Raji (cell line): Measurements from ENCODE around the gene ARHGAP29.

Source experiments
- POLR2A ChIP-seq: IDR thresholded peaks from 2 replicates; pipeline ENCODE4 v1.6.1; 2011; ENCODE audit warnings: low read depth, low read length, control low read depth; ENCODE audit not compliant: insufficient read depth

Gene ARHGAP29

DNA sequence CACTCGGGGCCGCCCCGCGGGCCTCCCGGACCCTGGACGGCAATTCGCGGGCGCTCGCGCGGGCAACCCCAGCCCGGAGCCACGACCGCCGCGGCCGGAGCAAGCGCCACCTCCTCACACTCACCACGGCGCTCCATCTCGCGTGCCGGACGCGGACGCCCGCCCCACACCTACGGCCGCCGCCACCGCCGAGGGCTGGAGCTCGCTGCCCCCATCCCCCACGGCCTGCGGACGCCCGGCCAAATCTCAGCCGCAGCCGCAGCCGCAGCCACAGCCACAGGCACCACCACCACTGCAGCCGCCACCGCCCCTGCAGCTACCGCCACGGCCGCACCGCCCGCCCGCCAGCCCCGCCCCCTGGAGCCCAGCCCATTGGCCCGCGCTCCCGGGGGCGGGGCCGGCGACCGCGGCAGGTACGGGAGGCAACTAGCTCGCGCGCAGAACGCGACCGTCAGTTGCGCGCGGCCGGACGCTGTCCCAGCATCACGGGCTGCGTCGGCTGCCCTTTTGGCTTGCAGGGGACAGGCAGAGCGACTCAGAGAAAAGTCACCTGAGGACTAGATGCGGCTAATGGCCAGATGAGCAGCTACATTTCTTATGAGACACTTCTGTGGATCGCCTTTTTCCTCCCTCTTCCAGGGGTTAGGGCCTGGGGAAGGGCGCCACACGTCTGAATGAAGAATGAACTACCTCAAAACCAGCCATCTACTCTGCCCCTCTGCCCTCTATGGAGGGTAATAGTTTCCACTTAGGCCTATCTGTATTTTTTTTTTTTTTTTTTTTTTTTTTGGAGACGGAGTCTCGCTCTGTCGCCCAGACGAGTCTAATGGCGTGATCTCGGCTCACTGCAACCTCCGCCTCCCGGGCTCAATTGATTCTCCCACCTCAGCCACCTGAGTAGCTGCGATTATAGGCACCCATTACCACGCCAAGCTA is at the start of gene ARHGAP29:
Gene ARHGAP29 (minus strand): TSS at position 294 of the 936 bp plus-strand sequence. CDS start 5,973 bp downstream, outside the sequence.
- TF ChIP-seq POLR2A: no peak

- no peak for TF ChIP-seq POLR2A
Observed at GRCh38 chr1:94286864-94287437, 49.6 kb upstream of the ARHGAP29 start.

DNA sequence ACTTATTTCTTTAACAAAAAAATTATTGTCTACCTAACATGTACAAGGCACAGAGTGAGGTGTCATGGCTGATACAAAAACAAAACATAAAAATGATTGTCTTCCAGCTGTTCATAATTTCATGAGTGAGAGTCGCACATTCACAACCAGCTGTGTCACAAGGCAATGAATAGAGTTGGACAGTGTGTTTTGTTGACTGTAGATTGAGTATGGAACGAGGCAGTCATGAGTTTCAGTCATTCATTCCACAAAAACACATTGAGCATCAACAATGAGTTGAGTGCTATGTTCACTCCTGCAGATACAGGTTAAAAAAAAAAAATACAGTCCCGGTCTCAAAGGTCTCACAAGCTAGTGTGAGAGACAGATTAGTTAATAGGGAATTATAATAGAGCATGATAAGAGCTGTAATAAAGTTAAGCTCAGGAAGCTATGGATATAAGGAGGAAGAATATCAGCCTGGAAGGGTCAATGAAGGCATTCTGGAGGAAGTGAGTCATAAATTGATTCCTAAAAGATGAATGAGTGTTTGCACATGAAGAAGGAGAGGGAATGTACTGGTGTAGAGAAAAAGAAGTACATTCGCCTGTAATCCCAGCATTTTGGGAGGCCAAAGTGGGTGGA is 47.8 kb upstream of the ARHGAP29 start:
- no peak for TF ChIP-seq POLR2A

DNA sequence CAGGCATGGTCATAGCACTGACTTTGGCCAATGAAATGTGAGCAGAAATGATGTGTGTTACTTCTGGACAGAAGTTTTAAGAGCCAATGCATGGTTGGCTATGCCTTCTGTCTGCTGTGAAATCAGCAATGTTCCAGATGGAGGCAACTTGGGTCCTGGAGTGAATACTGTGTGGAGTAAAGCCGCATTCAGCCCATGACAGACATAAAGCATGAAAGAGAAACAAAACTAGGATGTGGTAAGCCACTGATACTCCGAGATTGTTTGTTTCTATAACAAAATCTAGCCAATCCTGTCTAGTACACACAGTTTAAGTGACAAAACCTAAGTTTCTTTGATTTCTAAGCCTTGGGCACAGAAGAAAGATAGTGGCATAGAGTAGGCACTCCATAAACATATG is 47.1 kb upstream of the ARHGAP29 start:
- no peak for TF ChIP-seq POLR2A

- TF ChIP-seq POLR2A: no peak
Observed at GRCh38 chr1:94283462-94283861, 46.1 kb upstream of the ARHGAP29 start.

DNA sequence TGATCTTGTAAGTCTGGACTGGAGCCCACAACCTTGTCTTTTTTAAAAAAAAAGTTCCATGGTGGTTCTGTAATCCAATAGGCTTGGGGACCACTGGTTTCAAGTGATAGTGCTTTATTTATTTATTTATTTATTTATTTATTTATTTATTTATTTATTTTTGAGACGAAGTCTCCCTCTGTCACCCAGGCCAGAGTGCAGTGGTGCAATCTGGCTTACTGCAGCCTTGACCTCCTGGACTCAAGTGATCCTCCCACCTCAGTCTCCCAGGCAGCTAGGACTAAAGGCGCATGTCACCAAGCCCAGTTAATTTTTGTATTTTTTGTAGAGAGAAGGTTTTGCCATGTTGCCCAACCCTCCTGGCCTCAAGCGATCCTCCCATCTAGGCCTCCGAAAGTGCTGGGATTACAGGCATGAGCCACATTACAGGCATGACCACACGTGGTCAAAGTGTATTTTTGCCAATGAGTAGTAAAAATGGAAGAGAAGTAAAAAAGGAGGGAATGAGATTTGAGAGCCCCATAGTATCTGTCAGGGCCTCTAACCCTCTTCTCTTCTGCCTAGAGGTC is 44.8 kb upstream of the ARHGAP29 start:
- no peak for TF ChIP-seq POLR2A

DNA sequence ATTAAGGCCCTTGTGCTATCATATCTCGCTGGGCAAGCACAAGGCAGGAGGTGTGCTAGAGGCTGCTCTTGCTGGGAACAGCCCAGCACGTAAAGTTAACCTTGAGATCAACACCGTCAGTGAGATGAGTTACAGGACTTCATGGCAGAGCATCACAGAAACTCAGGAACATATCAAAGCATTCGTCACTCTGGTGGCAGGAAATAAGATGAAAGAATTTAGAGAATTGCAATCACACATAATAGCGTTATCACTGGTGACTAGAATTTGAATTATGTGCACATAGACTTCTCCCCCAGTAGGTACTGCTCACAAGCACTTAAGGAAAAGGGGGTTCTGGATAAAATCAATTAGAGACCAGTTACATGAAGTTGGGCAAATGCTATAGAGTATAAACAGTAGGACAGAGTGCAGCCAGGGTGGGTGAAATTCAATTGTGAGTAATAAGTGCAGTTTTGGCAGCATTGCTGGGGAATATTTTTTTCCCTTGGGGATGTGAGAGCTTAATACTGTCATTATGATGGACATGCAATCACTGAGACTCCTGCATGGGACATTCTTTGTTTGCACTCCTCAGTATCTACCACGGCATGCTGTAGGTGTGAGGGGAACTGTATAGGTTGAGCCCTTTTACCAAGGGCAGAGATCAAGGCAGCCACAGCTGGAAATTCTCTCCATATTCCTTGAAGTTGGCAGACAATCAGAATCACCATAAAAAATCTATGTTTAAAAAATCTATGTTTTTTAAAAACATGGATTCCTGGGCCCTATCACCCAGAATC is 44.2 kb upstream of the ARHGAP29 start:
- no peak for TF ChIP-seq POLR2A

- no peak for TF ChIP-seq POLR2A
Observed at GRCh38 chr1:94280541-94280940, 43.2 kb upstream of the ARHGAP29 start.

- no peak for TF ChIP-seq POLR2A
Observed at GRCh38 chr1:94279462-94279861, 42.1 kb upstream of the ARHGAP29 start.

DNA sequence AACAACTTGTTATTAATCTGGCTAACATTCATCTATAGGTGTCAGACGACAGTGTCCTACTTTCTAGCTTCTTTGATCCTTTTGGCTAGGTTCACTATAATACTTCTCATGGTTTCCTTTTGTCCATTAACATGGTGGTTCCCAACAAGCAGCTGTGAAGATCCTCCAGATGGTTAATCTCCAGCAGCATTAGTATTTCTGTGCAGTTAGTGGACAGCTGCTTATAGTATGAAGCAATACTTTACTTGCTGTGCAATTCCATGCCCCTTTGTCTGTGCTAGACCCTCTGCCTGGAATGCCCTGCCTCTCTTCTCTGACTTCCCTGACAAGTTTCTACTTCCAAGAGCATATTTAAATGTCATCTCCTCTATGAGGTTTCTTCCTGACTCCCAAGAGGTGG is 41.7 kb upstream of the ARHGAP29 start:
- no peak for TF ChIP-seq POLR2A

DNA sequence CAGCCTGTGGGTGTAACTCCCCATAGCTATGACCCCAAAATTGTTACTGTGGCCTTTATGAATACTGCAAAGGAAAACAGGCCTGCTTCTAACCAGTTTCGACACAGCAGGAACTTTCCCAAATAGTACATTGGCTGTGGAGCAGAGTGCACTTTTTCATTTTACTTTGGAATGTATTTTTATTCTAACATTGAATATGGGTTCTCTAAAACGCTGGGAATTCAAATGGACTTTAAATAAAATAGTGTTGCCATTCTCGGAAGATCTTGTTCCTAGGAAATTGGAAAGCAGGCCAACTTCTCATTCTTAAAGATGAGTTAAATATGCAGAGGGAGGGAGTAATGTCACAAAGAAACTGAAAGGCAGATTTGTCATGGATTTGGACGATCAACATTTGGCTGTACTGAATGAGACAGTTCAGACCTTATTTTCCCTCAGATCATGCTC is 39.6 kb upstream of the ARHGAP29 start:
- no peak for TF ChIP-seq POLR2A

GRCh38 chr1:94275083-94275482 is 37.7 kb upstream of the ARHGAP29 start:
- TF ChIP-seq POLR2A: no peak

DNA sequence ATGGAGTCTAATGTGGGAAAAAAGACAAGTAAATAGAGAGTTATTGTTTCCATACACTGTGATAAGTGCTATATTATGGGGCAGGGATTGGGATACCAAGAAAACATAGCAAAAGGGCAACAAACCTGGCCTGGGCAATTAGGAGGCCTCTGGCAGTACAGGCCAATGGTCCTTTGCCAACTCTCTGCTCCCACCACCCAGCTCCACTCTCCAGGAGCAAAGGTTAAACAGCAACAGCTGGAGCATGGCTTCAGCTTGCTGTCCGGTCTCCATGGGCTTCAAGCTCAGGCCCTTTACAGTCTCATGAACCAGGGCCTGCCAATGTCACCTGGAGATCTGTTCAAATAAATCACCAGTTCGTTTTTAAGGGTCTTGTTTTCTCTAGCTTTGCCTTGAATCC is 37.2 kb upstream of the ARHGAP29 start:
- TF ChIP-seq POLR2A: no peak

DNA sequence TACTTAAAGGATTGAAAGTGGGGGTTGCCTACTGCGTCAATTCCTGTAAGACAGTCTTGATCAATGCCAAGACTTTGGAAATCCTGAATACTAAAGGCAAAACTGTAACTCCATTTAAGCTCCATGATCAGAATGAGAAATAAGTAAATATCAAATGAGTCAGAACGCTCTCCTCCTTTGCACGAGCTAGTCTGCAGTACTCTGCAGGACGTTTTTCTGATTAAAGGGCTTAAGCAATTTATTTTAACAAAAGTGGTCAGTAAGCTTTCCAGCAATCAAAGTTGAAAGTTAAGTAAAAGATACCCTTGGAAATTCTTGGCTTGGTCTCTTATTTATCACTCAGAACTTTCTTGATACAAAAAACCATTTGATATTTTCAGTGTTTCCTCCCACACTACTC is 35.7 kb upstream of the ARHGAP29 start:
- no peak for TF ChIP-seq POLR2A

DNA sequence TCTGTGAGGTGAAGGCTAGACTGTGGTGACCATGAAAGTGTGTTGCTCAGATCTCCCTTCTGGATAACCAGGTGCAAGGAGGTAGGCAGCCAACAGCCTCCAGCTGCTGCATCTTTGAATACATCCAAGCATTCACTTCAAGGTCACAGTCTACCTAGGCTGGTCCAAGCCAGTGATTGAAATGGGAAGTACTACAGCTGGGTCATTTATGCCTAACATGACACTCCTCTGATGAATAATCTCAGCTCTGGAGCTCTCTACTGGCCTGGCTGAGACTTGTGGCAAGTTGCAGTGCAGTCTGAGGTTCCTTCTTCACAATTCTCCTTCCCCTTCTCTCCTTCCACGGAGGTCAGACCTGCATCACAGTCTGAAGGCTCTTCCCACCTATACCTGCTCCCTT is 35.0 kb upstream of the ARHGAP29 start:
- no peak for TF ChIP-seq POLR2A
